HEK293 (cell line): ENCODE data around the gene HS1BP3.

Experiments used
- CTCF ChIA-PET: fragments of 350-600 bp; formaldehyde crosslinking; extraction: SDS; loops from one replicate; lab custom pipeline; 2021; ENCODE audit warnings: antibody characterized with exemption; lab: Yijun Ruan, JAX
- POLR2A ChIA-PET: fragments of 300-600 bp; formaldehyde crosslinking; extraction: SDS; loops from one replicate; lab custom pipeline; 2020; ENCODE audit warnings: antibody characterized with exemption, inconsistent platforms; lab: Yijun Ruan, JAX
- H3K27ac ChIP-seq: fragments of 200-500 bp; sonication (Bioruptor generic); 2 replicates; pipeline ENCODE4 v1.5.1; 2014; ENCODE audit warnings: low read depth, low read length, control low read depth, inconsistent platforms; ENCODE audit errors: extremely low read depth
- H3K36me3 ChIP-seq, 2 experiments: fragments of 200-500 bp in 1 of 2; sonication (Bioruptor generic) in 1 of 2; 1 replicate in 1 of 2; 2 replicates in 1 of 2; pipeline ENCODE4 v1.5.1; 2014 to 2017; ENCODE audit warnings: inconsistent platforms in 2 of 2, low read length in 2 of 2; ENCODE audit not compliant: control insufficient read depth in 2 of 2, insufficient read depth in 1 of 2
- H3K4me1 ChIP-seq: fragments of 200-500 bp; sonication (Bioruptor generic); 2 replicates; pipeline ENCODE4 v1.5.1; 2014; ENCODE audit warnings: mild to moderate bottlenecking, low read length, inconsistent platforms; ENCODE audit not compliant: control insufficient read depth, insufficient read depth
- H3K4me3 ChIP-seq: 2 replicates; pipeline ENCODE4 v1.5.1; 2011; ENCODE audit warnings: low read depth, mild to moderate bottlenecking, control low read depth, low read length, moderate library complexity
- H3K9me3 ChIP-seq: fragments of 200-500 bp; sonication (Bioruptor generic); 2 replicates; pipeline ENCODE4 v1.5.1; 2014; ENCODE audit warnings: low read depth, low read length, inconsistent platforms; ENCODE audit not compliant: control insufficient read depth, insufficient read depth
- ZFP69B ChIP-seq: fragments of 450-650 bp; formaldehyde crosslinking; IDR thresholded peaks from 2 replicates; pipeline ENCODE4 v1.5.1; 2016; ENCODE audit warnings: missing biosample characterization, missing genetic modification characterization
- ZNF394 ChIP-seq: fragments of 450-650 bp; formaldehyde crosslinking; IDR thresholded peaks from 2 replicates; pipeline ENCODE4 v1.5.1; 2016; ENCODE audit warnings: missing biosample characterization, missing genetic modification characterization, mild to moderate bottlenecking, moderate library complexity, borderline replicate concordance
- ZNF473 ChIP-seq: fragments of 450-650 bp; formaldehyde crosslinking; IDR thresholded peaks from 2 replicates; pipeline ENCODE4 v1.5.1; 2017; ENCODE audit warnings: missing biosample characterization, missing genetic modification characterization
- ZNF776 ChIP-seq: fragments of 450-650 bp; formaldehyde crosslinking; IDR thresholded peaks from 2 replicates; pipeline ENCODE4 v1.5.0; 2017; ENCODE audit warnings: missing biosample characterization, missing genetic modification characterization, borderline replicate concordance
- TF ChIP-seq, protein P1 (sequence below): fragments of 450-650 bp; formaldehyde crosslinking; IDR thresholded peaks from 2 replicates; pipeline ENCODE4 v1.5.1; 2016; ENCODE audit warnings: missing biosample characterization, missing genetic modification characterization

HS1BP3 gene

DNA sequence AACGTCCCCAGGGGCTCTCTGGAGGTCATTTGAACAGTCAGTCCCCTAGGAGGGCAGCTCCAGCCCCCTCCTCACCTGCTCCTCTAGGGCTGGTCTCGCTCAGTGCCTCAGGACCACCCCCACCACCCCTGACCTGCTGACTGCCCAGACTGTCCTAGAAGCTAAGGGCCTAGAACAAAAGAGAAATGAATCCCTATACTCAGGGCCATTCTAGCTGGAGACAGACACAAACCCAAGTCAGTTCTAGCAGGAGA is 83.0 kb downstream of the HS1BP3 start:
- no peak overlapping the region for H3K27ac ChIP-seq
- TF ChIP-seq ZNF473 (tag by site-specific recombination) (no peak), ZNF776 (no peak), ZFP69B (tag by site-specific recombination) (no peak), ZNF394 (tag by site-specific recombination) (no peak)
- TF ChIP-seq, protein P1, sequence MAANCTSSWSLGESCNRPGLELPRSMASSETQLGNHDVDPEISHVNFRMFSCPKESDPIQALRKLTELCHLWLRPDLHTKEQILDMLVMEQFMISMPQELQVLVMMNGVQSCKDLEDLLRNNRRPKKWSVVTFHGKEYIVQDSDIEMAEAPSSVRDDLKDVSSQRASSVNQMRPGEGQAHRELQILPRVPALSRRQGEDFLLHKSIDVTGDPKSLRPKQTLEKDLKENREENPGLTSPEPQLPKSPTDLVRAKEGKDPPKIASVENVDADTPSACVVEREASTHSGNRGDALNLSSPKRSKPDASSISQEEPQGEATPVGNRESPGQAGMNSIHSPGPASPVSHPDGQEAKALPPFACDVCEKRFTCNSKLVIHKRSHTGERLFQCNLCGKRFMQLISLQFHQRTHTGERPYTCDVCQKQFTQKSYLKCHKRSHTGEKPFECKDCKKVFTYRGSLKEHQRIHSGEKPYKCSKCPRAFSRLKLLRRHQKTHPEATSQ, result no peak
- TF ChIP-seq, all 188 proteins: peak for 0
- no peaks in the 10 kb centered on the region for H3K4me1 ChIP-seq
- CTCF ChIA-PET, result no interaction called here
- no peaks in the 10 kb centered on the region for H3K9me3 ChIP-seq
- POLR2A ChIA-PET, result interaction anchor here (0.7 to 2.1 kb wide), 2 partner anchors 16 to 121 kb away, joined by 3 to 12 read pairs; partner anchors contain the start of gene RHOB
- no peak overlapping the region for H3K4me3 ChIP-seq
- H3K36me3 ChIP-seq, result no peaks in the 10 kb centered on the region
